Suprapubic skin (tissue), 4 donors: Measurements from ENCODE around the gene TNIK.

Experiments
- CTCF ChIP-seq, 2 donors: fragments of 200-600 bp in 1 of 2; fragments of 450-650 bp in 1 of 2; sonication (generic) in 1 of 2; IDR thresholded peaks; one replicate each; pipeline ENCODE4 v1.5.1; 2016 to 2019; ENCODE audit warnings: antibody characterized with exemption in 2 of 2, mild to moderate bottlenecking in 1 of 2, moderate library complexity in 1 of 2
- POLR2A ChIP-seq, 2 donors: fragments of 450-650 bp; IDR thresholded peaks; one replicate each; pipeline ENCODE4 v1.6.1; 2017; ENCODE audit warnings: antibody characterized with exemption in 2 of 2, mild to moderate bottlenecking in 2 of 2, moderate library complexity in 2 of 2
- POLR2AphosphoS5 ChIP-seq, 3 donors: sonication (generic); formaldehyde crosslinking; IDR thresholded peaks; one replicate each; pipeline ENCODE4 v1.6.1; 2017; ENCODE audit warnings: antibody characterized with exemption in 3 of 3

GRCh38 chr3:171351676-171352075 is 108.5 kb downstream of the TNIK start:
- TF ChIP-seq CTCF (IDR thresholded peaks at IDR 0.05) = no peak
- no peak for TF ChIP-seq POLR2AphosphoS5 (IDR thresholded peaks at IDR 0.05)
- no peak for TF ChIP-seq POLR2A (IDR thresholded peaks at IDR 0.05)
